ENCODE data around the gene AOPEP.

AOPEP gene

GRCh38 chr9:95097279-95097678 is 370.8 kb downstream of the AOPEP start:
- no peak for DNase-seq (ENCODE audit: low read depth)

- no peak for DNase-seq (ENCODE audit: low read depth)
Observed at GRCh38 chr9:95098391-95098921, 372.0 kb downstream of the AOPEP start.

GRCh38 chr9:95099321-95100070 is 373.0 kb downstream of the AOPEP start:
- no peak for DNase-seq (ENCODE audit: low read depth)

GRCh38 chr9:95100071-95100627 is 373.6 kb downstream of the AOPEP start:
- DNase-seq (ENCODE audit: low read depth) = no peak

- no peak for DNase-seq (ENCODE audit: low read depth)
Observed at GRCh38 chr9:95101326-95101725, 374.8 kb downstream of the AOPEP start.

GRCh38 chr9:95102001-95102433 is 375.5 kb downstream of the AOPEP start:
- DNase-seq (ENCODE audit: low read depth) = no peak

- DNase-seq (ENCODE audit: low read depth) = no peak
Observed at GRCh38 chr9:95102572-95102971, 376.1 kb downstream of the AOPEP start.

GRCh38 chr9:95103281-95103771 is 376.8 kb downstream of the AOPEP start:
- DNase-seq (ENCODE audit: low read depth) = no peak

- DNase-seq (ENCODE audit: low read depth) = no peak
Observed at GRCh38 chr9:95103871-95104580, 377.5 kb downstream of the AOPEP start.

GRCh38 chr9:95104581-95104960 is 378.1 kb downstream of the AOPEP start:
- DNase-seq (ENCODE audit: low read depth) = no peak

- no peak for DNase-seq (ENCODE audit: low read depth)
Observed at GRCh38 chr9:95104980-95105379, 378.5 kb downstream of the AOPEP start.

- no peak for DNase-seq (ENCODE audit: low read depth)
Observed at GRCh38 chr9:95105519-95106287, 379.2 kb downstream of the AOPEP start.

- no peak for DNase-seq (ENCODE audit: low read depth)
Observed at GRCh38 chr9:95107001-95107749, 380.7 kb downstream of the AOPEP start.

GRCh38 chr9:95107976-95108375 is 381.5 kb downstream of the AOPEP start:
- no peak for DNase-seq (ENCODE audit: low read depth)

- no peak for DNase-seq (ENCODE audit: low read depth)
Observed at GRCh38 chr9:95108777-95109176, 382.3 kb downstream of the AOPEP start.

GRCh38 chr9:95109456-95109855 is 383.0 kb downstream of the AOPEP start:
- no peak for DNase-seq (ENCODE audit: low read depth)

- no peak for DNase-seq (ENCODE audit: low read depth)
Observed at GRCh38 chr9:95110921-95111525, 384.5 kb downstream of the AOPEP start.

- DNase-seq (ENCODE audit: low read depth) = no peak
Observed at GRCh38 chr9:95111716-95112115, 385.2 kb downstream of the AOPEP start.

- no peak for DNase-seq (ENCODE audit: low read depth)
Observed at GRCh38 chr9:95112436-95113280, 386.2 kb downstream of the AOPEP start.

- DNase-seq (ENCODE audit: low read depth) = no peak
Observed at GRCh38 chr9:95115104-95115503, 388.6 kb downstream of the AOPEP start.

Data from activated T-cell treated with anti-CD3 and anti-CD28 coated beads for 1 hour (primary cell).